Neuronal stem cell (in vitro differentiated cells): Measurements from ENCODE around the gene MCAT.

ENCODE experiments used
- DNase-seq: peaks from one replicate; pipeline ENCODE4 v3.0.0-alpha.2; 2013; ENCODE audit warnings: low spot score
- H2AFZ ChIP-seq: one replicate; pipeline ENCODE4 v1.6.1; 2013; ENCODE audit warnings: mild to moderate bottlenecking, low read length, inconsistent platforms
- H2AK5ac ChIP-seq: 2 replicates; pipeline ENCODE4 v1.6.1; 2013; ENCODE audit warnings: low read depth, mild to moderate bottlenecking, inconsistent platforms, low read length, moderate library complexity, mixed read lengths
- H2BK120ac ChIP-seq: 2 replicates; pipeline ENCODE4 v1.6.1; 2013; ENCODE audit warnings: low read depth, mild to moderate bottlenecking, inconsistent platforms, low read length, moderate library complexity, mixed read lengths
- H2BK12ac ChIP-seq: one replicate; pipeline ENCODE4 v1.6.1; 2013; ENCODE audit warnings: low read length, inconsistent platforms
- H2BK15ac ChIP-seq: 2 replicates; pipeline ENCODE4 v1.6.1; 2013; ENCODE audit warnings: mild to moderate bottlenecking, low read length, inconsistent platforms, mixed read lengths
- H2BK5ac ChIP-seq: one replicate; pipeline ENCODE4 v1.6.1; 2013; ENCODE audit warnings: inconsistent platforms, mild to moderate bottlenecking, low read length, moderate library complexity
- H3K14ac ChIP-seq: one replicate; pipeline ENCODE4 v1.6.1; 2013; ENCODE audit warnings: low read length, inconsistent platforms
- H3K18ac ChIP-seq: 2 replicates; pipeline ENCODE4 v1.6.1; 2013; ENCODE audit warnings: low read length, inconsistent platforms
- H3K23ac ChIP-seq: 2 replicates; pipeline ENCODE4 v1.6.1; 2013; ENCODE audit warnings: low read depth, mild to moderate bottlenecking, mixed read lengths, low read length, inconsistent platforms; ENCODE audit not compliant: poor library complexity
- H3K27ac ChIP-seq: replicated peaks from 3 replicates; pipeline ENCODE4 v1.5.1; 2013; ENCODE audit warnings: low read length, inconsistent platforms
- H3K27me3 ChIP-seq, 3 experiments: 2 replicates each; pipeline ENCODE4 v1.6.1; 2013; ENCODE audit warnings: low read length in 3 of 3, mild to moderate bottlenecking in 2 of 3, inconsistent platforms in 1 of 3, low read depth in 1 of 3, mixed read lengths in 1 of 3, moderate library complexity in 1 of 3; ENCODE audit not compliant: control insufficient read depth in 3 of 3, insufficient read depth in 3 of 3
- H3K36me3 ChIP-seq, 2 donors: replicated peaks in 1 of 2; 2 replicates each; pipeline ENCODE4 v1.6.1; 2013; ENCODE audit warnings: low read length in 2 of 2; ENCODE audit not compliant: control insufficient read depth in 2 of 2, insufficient read depth in 2 of 2
- H3K4ac ChIP-seq: 2 replicates; pipeline ENCODE4 v1.6.1; 2013; ENCODE audit warnings: inconsistent platforms, mild to moderate bottlenecking, low read length, moderate library complexity
- H3K4me1 ChIP-seq, 2 donors: 1 replicate in 1 of 2; 2 replicates in 1 of 2; pipeline ENCODE4 v1.6.1; 2013; ENCODE audit warnings: low read length in 2 of 2, low read depth in 1 of 2; ENCODE audit not compliant: control insufficient read depth in 2 of 2, insufficient read depth in 1 of 2
- H3K4me2 ChIP-seq: one replicate; pipeline ENCODE4 v1.6.1; 2013; ENCODE audit warnings: mild to moderate bottlenecking, low read length, inconsistent platforms; ENCODE audit not compliant: insufficient read depth, poor library complexity, severe bottlenecking
- H3K4me3 ChIP-seq, 2 donors: 2 replicates each; pipeline ENCODE4 v1.5.1; 2013; ENCODE audit warnings: low read length in 2 of 2, mild to moderate bottlenecking in 2 of 2, inconsistent platforms in 1 of 2, moderate library complexity in 1 of 2
- H3K79me1 ChIP-seq: one replicate; pipeline ENCODE4 v1.6.1; 2013; ENCODE audit warnings: low read depth, mild to moderate bottlenecking, inconsistent platforms, low read length, moderate library complexity
- H3K9ac ChIP-seq: one replicate; pipeline ENCODE4 v1.6.1; 2013; ENCODE audit warnings: mild to moderate bottlenecking, low read depth, low read length, inconsistent platforms; ENCODE audit not compliant: poor library complexity
- H3K9me3 ChIP-seq, 2 donors: replicated peaks in 1 of 2; 2 replicates each; pipeline versions ENCODE3 to v1.6.1; 2013; ENCODE audit warnings: low read length in 2 of 2, mild to moderate bottlenecking in 2 of 2, inconsistent platforms in 1 of 2, low read depth in 1 of 2, mixed read lengths in 1 of 2, moderate library complexity in 1 of 2; ENCODE audit not compliant: control insufficient read depth in 2 of 2, insufficient read depth in 1 of 2
- H4K8ac ChIP-seq: one replicate; pipeline ENCODE4 v1.6.1; 2013; ENCODE audit warnings: low read depth, mild to moderate bottlenecking, inconsistent platforms, low read length, moderate library complexity
- H4K91ac ChIP-seq: one replicate; pipeline ENCODE4 v1.6.1; 2013; ENCODE audit warnings: low read length, low read depth, mild to moderate bottlenecking, inconsistent platforms; ENCODE audit not compliant: poor library complexity
- WGBS, 2 donors: extraction: QIAGEN DNeasy Blood & Tissue Kit; methylation state at CpG; one replicate each; pipeline ENCODE4 v1.1.7; 2013; ENCODE audit warnings: missing lambda C conversion rate in 2 of 2, mixed read lengths in 1 of 2; ENCODE audit not compliant: insufficient read length in 2 of 2, insufficient replicate concordance in 1 of 2; ENCODE audit errors: extremely low coverage in 2 of 2; 5-methylcytosine and 5-hydroxymethylcytosine counted together

MCAT gene

GRCh38 chr22:43094551-43094950 lies 48.6 kb downstream of the MCAT start:
- Histone ChIP-seq H4K8ac (no peak overlapping the region), H2BK15ac (no peak overlapping the region), H2AK5ac (no peak overlapping the region), H3K23ac (no peak overlapping the region), H3K4me2 (no peak overlapping the region), H3K9me3 (peaks cover 10 to 12% of the 10 kb centered on the region in 2 donors), H3K27me3 (no peaks in the 10 kb centered on the region), H3K18ac (peak overlapping the region; percentile 51), H2BK5ac (peak overlapping the region; percentile 1), H3K9ac (no peak overlapping the region), H2BK12ac (no peak overlapping the region), H3K36me3 (no peaks in the 10 kb centered on the region), H3K4me3 (no peak overlapping the region), H2BK120ac (no peak overlapping the region), H4K91ac (no peak overlapping the region), H3K4ac (no peak overlapping the region), H3K79me1 (peaks cover 2% of the 10 kb centered on the region), H3K4me1 (peaks cover 0 to 5% of the 10 kb centered on the region in 2 donors), H3K14ac (no peak overlapping the region), H3K27ac (no peak overlapping the region), H2AFZ (no peak overlapping the region)
- WGBS, 2 donors: no CpG with 5 or more reads among the region's 4 CpGs
- DNase-seq: no peak

DNA sequence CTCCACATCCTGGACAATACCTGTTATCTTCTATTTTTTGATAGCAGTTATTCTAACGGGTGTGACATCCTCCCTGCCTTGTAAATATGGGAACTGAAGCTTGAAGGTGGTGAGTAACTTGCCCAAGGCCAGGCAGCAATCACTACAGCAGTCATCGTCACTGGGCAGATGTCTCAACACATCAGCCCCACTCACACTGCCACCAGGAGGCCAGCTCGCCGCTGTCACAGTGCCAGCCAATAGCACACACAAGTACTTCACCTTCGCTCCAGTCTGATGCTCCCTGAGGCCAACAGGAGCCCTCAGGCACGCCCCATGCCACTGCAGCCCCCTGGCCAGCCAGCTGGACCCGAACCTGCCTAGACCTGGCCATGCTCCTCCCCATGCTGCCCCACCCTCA lies 49.1 kb downstream of the MCAT start:
- Histone ChIP-seq H3K14ac (no peak overlapping the region), H3K36me3 (no peaks in the 10 kb centered on the region), H4K91ac (no peak overlapping the region), H3K4me1 (peaks cover 0 to 5% of the 10 kb centered on the region in 2 donors), H3K18ac (no peak overlapping the region), H2AFZ (no peak overlapping the region), H2BK12ac (no peak overlapping the region), H3K4ac (no peak overlapping the region), H2BK120ac (no peak overlapping the region), H3K79me1 (peaks cover 2% of the 10 kb centered on the region), H3K27ac (no peak overlapping the region), H2AK5ac (no peak overlapping the region), H2BK15ac (no peak overlapping the region), H3K27me3 (no peaks in the 10 kb centered on the region), H3K23ac (no peak overlapping the region), H3K9ac (no peak overlapping the region), H3K9me3 (peaks cover 10 to 12% of the 10 kb centered on the region in 2 donors), H3K4me3 (no peak overlapping the region), H2BK5ac (peak overlapping the region; percentile 1), H4K8ac (no peak overlapping the region), H3K4me2 (no peak overlapping the region)
- no peak for DNase-seq
- no CpG with 5 or more reads among the region's 7 CpGs for WGBS, 2 donors

DNA sequence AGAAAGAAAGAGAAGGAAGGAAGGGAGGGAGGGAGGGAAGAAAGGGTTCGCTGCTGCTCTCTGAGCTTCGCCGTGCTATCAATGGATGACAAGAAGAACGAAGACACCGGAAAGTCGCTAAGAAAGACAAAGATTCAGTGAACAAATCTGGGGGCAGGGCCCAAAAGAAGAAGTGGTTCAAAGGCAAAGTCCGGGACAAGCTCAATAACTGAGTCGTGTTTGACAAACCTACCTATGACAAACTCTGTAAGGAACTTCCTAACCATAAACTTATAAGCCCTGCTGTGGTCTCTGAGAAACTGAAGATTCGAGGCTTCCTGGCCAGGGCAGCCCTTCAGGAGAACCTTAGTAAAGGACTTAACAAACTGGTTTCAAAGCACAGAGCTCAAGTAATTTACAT lies 51.1 kb downstream of the MCAT start:
- no peak overlapping the region for H3K4ac ChIP-seq
- no peak overlapping the region for H2BK120ac ChIP-seq
- no peak for DNase-seq
- H3K9me3 ChIP-seq: peaks cover 9 to 10% of the 10 kb centered on the region in 2 donors
- no peak overlapping the region for H3K27ac ChIP-seq
- peak overlapping the region; percentile 24 for H2AFZ ChIP-seq
- H3K4me2 ChIP-seq: no peak overlapping the region
- no peak overlapping the region for H4K91ac ChIP-seq
- H2BK15ac ChIP-seq: no peak overlapping the region
- H3K14ac ChIP-seq: no peak overlapping the region
- no CpG with 5 or more reads among the region's 9 CpGs for WGBS, 2 donors
- peaks cover 0 to 7% of the 10 kb centered on the region in 2 donors for H3K4me1 ChIP-seq
- H3K18ac ChIP-seq: no peak overlapping the region
- no peak overlapping the region for H4K8ac ChIP-seq
- no peaks in the 10 kb centered on the region for H3K27me3 ChIP-seq
- no peak overlapping the region for H3K4me3 ChIP-seq
- H2BK12ac ChIP-seq: no peak overlapping the region
- no peak overlapping the region for H3K23ac ChIP-seq
- no peak overlapping the region for H3K9ac ChIP-seq
- peaks cover 2% of the 10 kb centered on the region for H3K79me1 ChIP-seq
- no peak overlapping the region for H2AK5ac ChIP-seq
- H2BK5ac ChIP-seq: no peak overlapping the region
- H3K36me3 ChIP-seq: no peaks in the 10 kb centered on the region

GRCh38 chr22:43090130-43090789 lies 52.9 kb downstream of the MCAT start:
- H2BK15ac ChIP-seq: no peak overlapping the region

More at GRCh38 chr22:43090130-43090789, 52.9 kb downstream of the MCAT start:
- DNase-seq: no peak
- no peak overlapping the region for H2BK120ac ChIP-seq
- H3K4ac ChIP-seq: no peak overlapping the region
- peaks cover 0 to 4% of the 10 kb centered on the region in 2 donors for H3K4me1 ChIP-seq
- no peak overlapping the region for H3K14ac ChIP-seq
- no CpG with 5 or more reads among the region's 6 CpGs for WGBS, 2 donors
- no peak overlapping the region for H4K91ac ChIP-seq
- no peak overlapping the region for H3K4me2 ChIP-seq
- H2AFZ ChIP-seq: no peak overlapping the region
- H3K18ac ChIP-seq: no peak overlapping the region
- peaks cover 0 to 8% of the 10 kb centered on the region in 2 donors for H3K36me3 ChIP-seq
- H3K23ac ChIP-seq: no peak overlapping the region
- H3K9ac ChIP-seq: no peak overlapping the region
- no peak overlapping the region for H4K8ac ChIP-seq
- no peak overlapping the region for H2BK12ac ChIP-seq
- H3K27me3 ChIP-seq: no peaks in the 10 kb centered on the region
- H2BK5ac ChIP-seq: no peak overlapping the region
- H3K4me3 ChIP-seq: no peak overlapping the region
- H3K27ac ChIP-seq: no peak overlapping the region
- H3K9me3 ChIP-seq: no peaks in the 10 kb centered on the region
- H2AK5ac ChIP-seq: no peak overlapping the region
- peaks cover 3% of the 10 kb centered on the region for H3K79me1 ChIP-seq
